ENCODE data around the gene TSPO. TPM values are rescaled to one million over a fixed set of nuclear protein-coding genes. Genes with fewer than 3 reads are reported as not detected.

Gene TSPO
- total and polyA plus RNA-seq, 9 of the 15 experiments (the other 6 are each of a cell fraction or from before 2014, with no cell fraction given): 4.9 to 126 (median 25.3) TPM

- TF ChIP-seq ARID4B (CRISPR knock-in tag; IDR thresholded peaks at IDR 0.05): peak; percentile 58; the same call in 1 of the 2 replicates
- 0 out of 6 replicates have a peak, but pooled peaks of 1 of the 3 experiments have one; percentile 17 for TF ChIP-seq ZBTB11 (CRISPR knock-in tag; IDR thresholded peaks at IDR 0.05)
- no peak for TF ChIP-seq TEAD4 (IDR thresholded peaks at IDR 0.05; ENCODE audit: low read length)
- no peak for TF ChIP-seq TEAD4 (CRISPR knock-in tag; IDR thresholded peaks at IDR 0.05; ENCODE audit: borderline replicate concordance)
- TF ChIP-seq ETS1 (conservative IDR thresholded peaks at IDR 0.05; ENCODE audit: control insufficient read depth, low read depth, low read length): 0 out of 2 replicates have a peak, but pooled peaks have one; percentile 26
- TF ChIP-seq TFAP4 (CRISPR knock-in tag; IDR thresholded peaks at IDR 0.05; ENCODE audit: borderline replicate concordance): peak; percentile 21; the same call in 1 of the 2 replicates
- no peak for TF ChIP-seq RBM22 (IDR thresholded peaks at IDR 0.05; ENCODE audit: low read depth, low read length, poor library complexity, severe bottlenecking)
- TF ChIP-seq TRIM28 (IDR thresholded peaks at IDR 0.05): no peak
- TF ChIP-seq POLR2G (IDR thresholded peaks at IDR 0.05; ENCODE audit: low read depth, low read length): peak; percentile 71
Observed at GRCh38 chr22:43151251-43152002, at the start of gene TSPO (continued).
